ENCODE measurements around the gene ZNF474.

- no peak for TF ChIP-seq EZH2 (IDR thresholded peaks at IDR 0.05; ENCODE audit: borderline replicate concordance, low read depth, low read length, poor library complexity, severe bottlenecking)
- TF ChIP-seq CTCF (conservative IDR thresholded peaks at IDR 0.05; ENCODE audit: low read depth, low read length) = no peak
Observed at GRCh38 chr5:122155546-122155945, 26.2 kb downstream of the ZNF474 start.

Data from A673 (cell line).